Activated CD8-positive, alpha-beta memory T cell treated with anti-CD3 and anti-CD28 coated beads, Interleukin-2, amount 10 ng/mL, durations not matched to agents 7 days and 5 days (primary cell): ENCODE data around the gene MPND. TPM values are rescaled to one million over a fixed set of nuclear protein-coding genes. Genes with fewer than 3 reads are reported as not detected.
A peak's percentile ranks its signal among the peaks of the same experiment; 100 is the strongest.

Source experiments
- ATAC-seq: fragments of 150-1000 bp; cut with Tn5 transposase; one replicate; pipeline ENCODE4 v1.10.0; 2021; ENCODE audit warnings: moderate library complexity
- CTCF ChIA-PET: fragments of 350-600 bp; sonication (Branson Sonifier 250); formaldehyde crosslinking; loops from one replicate; lab custom pipeline; 2021; ENCODE audit warnings: antibody characterized with exemption; lab: Charles Lee
- DNase-seq: peaks from one replicate; pipeline ENCODE4 v3.0.0-alpha.2; 2020
- H3K27ac Mint-ChIP-seq: one replicate; pipeline ENCODE4 v1.8.0; 2021; ENCODE audit warnings: mild to moderate bottlenecking, mixed read lengths
- H3K27me3 Mint-ChIP-seq: one replicate; pipeline ENCODE4 v1.8.0; 2021; ENCODE audit warnings: mixed read lengths
- H3K36me3 Mint-ChIP-seq: one replicate; pipeline ENCODE4 v1.8.0; 2021; ENCODE audit warnings: mild to moderate bottlenecking, mixed read lengths
- H3K4me1 Mint-ChIP-seq: one replicate; pipeline ENCODE4 v1.8.0; 2021; ENCODE audit warnings: mixed read lengths
- H3K4me3 Mint-ChIP-seq: one replicate; pipeline ENCODE4 v1.8.0; 2021; ENCODE audit warnings: mild to moderate bottlenecking, moderate library complexity, mixed read lengths
- H3K9me3 Mint-ChIP-seq: one replicate; pipeline ENCODE4 v1.8.0; 2022; ENCODE audit warnings: low read depth, mixed read lengths
- total RNA-seq, 2 experiments: library from RNA; stranded (reverse); gene quantifications; one replicate each; pipeline ENCODE4 v1.2.3, GENCODE V29; 2021

Gene MPND
- total RNA-seq, 2 experiments from 2014 or later, result 24.1 to 25.4 TPM

- Mint-ChIP-seq H3K9me3 (no peaks in the 10 kb centered on the region), H3K27ac (no peak overlapping the region), H3K4me1 (no peaks in the 10 kb centered on the region), H3K4me3 (no peak overlapping the region), H3K36me3 (peaks cover 3% of the 10 kb centered on the region), H3K27me3 (no peaks in the 10 kb centered on the region)
- CTCF ChIA-PET, result interaction anchor here (2.9 kb wide), 1 partner anchor 92 kb away, joined by 12 read pairs; no protein-coding TSS in a partner anchor
- ATAC-seq (no peak), DNase-seq (no peak)
Observed at GRCh38 chr19:4359627-4360000, 16.3 kb downstream of the MPND start.

GRCh38 chr19:4360081-4360569 is 16.8 kb downstream of the MPND start:
- Mint-ChIP-seq H3K4me3 (no peak overlapping the region), H3K36me3 (peaks cover 3% of the 10 kb centered on the region), H3K27ac (no peak overlapping the region), H3K4me1 (no peaks in the 10 kb centered on the region), H3K9me3 (no peaks in the 10 kb centered on the region), H3K27me3 (no peaks in the 10 kb centered on the region)
- CTCF ChIA-PET, result interaction anchor here (1.8 to 2.9 kb wide), 2 partner anchors 40 to 93 kb away, joined by 4 to 12 read pairs; partner anchors contain the start of gene SH3GL1
- no peak for ATAC-seq
- DNase-seq, result no peak

GRCh38 chr19:4360641-4361151 is 17.3 kb downstream of the MPND start:
- Mint-ChIP-seq H3K36me3 (peaks cover 3% of the 10 kb centered on the region), H3K4me1 (no peaks in the 10 kb centered on the region), H3K27ac (no peak overlapping the region), H3K4me3 (no peak overlapping the region), H3K27me3 (no peaks in the 10 kb centered on the region), H3K9me3 (no peaks in the 10 kb centered on the region)
- ATAC-seq, result no peak
- no peak for DNase-seq
- CTCF ChIA-PET, result interaction anchor here (1.8 to 2.9 kb wide), 3 partner anchors 8 to 94 kb away, joined by 4 to 13 read pairs (median 12); partner anchors contain the start of gene SH3GL1

GRCh38 chr19:4361152-4362046 is 18.0 kb downstream of the MPND start:
- Mint-ChIP-seq H3K27me3 (no peaks in the 10 kb centered on the region), H3K4me1 (no peaks in the 10 kb centered on the region), H3K9me3 (no peaks in the 10 kb centered on the region), H3K36me3 (peaks cover 4% of the 10 kb centered on the region), H3K27ac (no peak overlapping the region), H3K4me3 (no peak overlapping the region)
- ATAC-seq, result no peak
- CTCF ChIA-PET, result interaction anchor here (0.9 to 2.5 kb wide), 3 partner anchors 9 to 39 kb away, joined by 3 to 13 read pairs (median 4); partner anchors contain the start of gene SH3GL1
- no peak for DNase-seq

- DNase-seq (no peak), ATAC-seq (no peak)
- Mint-ChIP-seq H3K4me3 (no peak overlapping the region), H3K36me3 (peaks cover 9% of the 10 kb centered on the region), H3K27ac (no peak overlapping the region), H3K9me3 (no peaks in the 10 kb centered on the region), H3K4me1 (peaks cover 1% of the 10 kb centered on the region), H3K27me3 (no peaks in the 10 kb centered on the region)
- CTCF ChIA-PET, result interaction anchor here (0.9 to 2.5 kb wide), 4 partner anchors 10 to 38 kb away, joined by 3 to 13 read pairs (median 5); partner anchors contain the start of genes MPND and SH3GL1
Observed at GRCh38 chr19:4362101-4362828, 18.9 kb downstream of the MPND start.

GRCh38 chr19:4362831-4363545 is 19.6 kb downstream of the MPND start:
- CTCF ChIA-PET, result interaction anchor here (2.3 to 2.5 kb wide), 2 partner anchors 10 to 20 kb away, joined by 6 to 13 read pairs; partner anchors contain the start of gene MPND
- no peak overlapping the region for H3K27ac Mint-ChIP-seq
- ATAC-seq, result peak; percentile 26
- peaks cover 5% of the 10 kb centered on the region for H3K4me1 Mint-ChIP-seq
- no peaks in the 10 kb centered on the region for H3K27me3 Mint-ChIP-seq
- DNase-seq, result no peak
- no peak overlapping the region for H3K4me3 Mint-ChIP-seq
- H3K36me3 Mint-ChIP-seq, result peaks cover 9% of the 10 kb centered on the region
- H3K9me3 Mint-ChIP-seq, result no peaks in the 10 kb centered on the region

- H3K27me3 Mint-ChIP-seq, result no peaks in the 10 kb centered on the region
- H3K27ac Mint-ChIP-seq, result no peak overlapping the region
- no peak for DNase-seq
Observed at GRCh38 chr19:4363571-4364304, 20.4 kb downstream of the MPND start.

GRCh38 chr19:4365341-4365740 is 22.0 kb downstream of the MPND start:
- no peak overlapping the region for H3K27ac Mint-ChIP-seq

More at GRCh38 chr19:4363571-4364304, 20.4 kb downstream of the MPND start:
- Mint-ChIP-seq H3K36me3 (peaks cover 9% of the 10 kb centered on the region), H3K9me3 (no peaks in the 10 kb centered on the region), H3K4me3 (no peak overlapping the region), H3K4me1 (peaks cover 13% of the 10 kb centered on the region)
- CTCF ChIA-PET, result interaction anchor here (2.3 to 3.0 kb wide), 3 partner anchors 11 to 21 kb away, joined by 6 to 19 read pairs (median 13); partner anchors contain the start of gene MPND
- ATAC-seq, result no peak

GRCh38 chr19:4365791-4366665 is 22.7 kb downstream of the MPND start:
- Mint-ChIP-seq H3K27me3 (no peaks in the 10 kb centered on the region), H3K27ac (no peak overlapping the region), H3K9me3 (no peaks in the 10 kb centered on the region), H3K36me3 (peaks cover 7% of the 10 kb centered on the region), H3K4me3 (no peak overlapping the region), H3K4me1 (peaks cover 35% of the 10 kb centered on the region)
- no peak for ATAC-seq
- DNase-seq, result no peak
- CTCF ChIA-PET, result interaction anchor here (1.2 to 3.0 kb wide), 4 partner anchors 14 to 99 kb away, joined by 4 to 19 read pairs (median 6); partner anchors contain the start of gene SH3GL1

More at GRCh38 chr19:4365341-4365740, 22.0 kb downstream of the MPND start:
- Mint-ChIP-seq H3K36me3 (peaks cover 7% of the 10 kb centered on the region), H3K4me3 (no peak overlapping the region), H3K4me1 (peaks cover 28% of the 10 kb centered on the region), H3K9me3 (no peaks in the 10 kb centered on the region), H3K27me3 (no peaks in the 10 kb centered on the region)
- no peak for ATAC-seq
- CTCF ChIA-PET, result interaction anchor here (1.2 to 3.0 kb wide), 3 partner anchors 13 to 98 kb away, joined by 4 to 19 read pairs (median 5); partner anchors contain the start of gene SH3GL1
- no peak for DNase-seq

GRCh38 chr19:4366666-4367335 is 23.4 kb downstream of the MPND start:
- DNase-seq, result no peak
- no peak overlapping the region for H3K27ac Mint-ChIP-seq
- no peak for ATAC-seq
- no peaks in the 10 kb centered on the region for H3K27me3 Mint-ChIP-seq
- no peaks in the 10 kb centered on the region for H3K9me3 Mint-ChIP-seq
- H3K4me1 Mint-ChIP-seq, result peaks cover 42% of the 10 kb centered on the region
- H3K36me3 Mint-ChIP-seq, result peaks cover 7% of the 10 kb centered on the region
- CTCF ChIA-PET, result interaction anchor here (1.7 to 3.0 kb wide), 2 partner anchors 14 to 99 kb away, joined by 8 to 19 read pairs; no protein-coding TSS in a partner anchor
- no peak overlapping the region for H3K4me3 Mint-ChIP-seq
